HCT116 (cell line): ENCODE measurements around the gene ADAM15. TPM values are rescaled to one million over a fixed set of nuclear protein-coding genes. Genes with fewer than 3 reads are reported as not detected.

Experiments
- ATAC-seq: fragments of 200-7000 bp; cut with Tn5 transposase; 2 replicates; pipeline ENCODE4 v1.9.1; 2020; ENCODE audit warnings: mild to moderate bottlenecking, moderate library complexity
- BruUV-seq: library from RNA; stranded (reverse); fragments of 400-500 nt; replicated peaks from 2 replicates; lab custom pipeline; 2021; lab: Mats Ljungman, UMichigan
- CTCF ChIA-PET: fragments of 300-600 bp; sonication (Branson Sonifier 250); formaldehyde crosslinking; loops from one replicate; lab custom pipeline; 2021; ENCODE audit warnings: antibody characterized with exemption; lab: Charles Lee
- POLR2A ChIA-PET: fragments of 300-600, 350-600 bp; sonication (Branson Sonifier 250); formaldehyde crosslinking; loops from one replicate; lab custom pipeline; 2021; ENCODE audit warnings: antibody characterized with exemption; lab: Charles Lee
- RAD21 ChIA-PET, 2 experiments: fragments of 300-600 bp; sonication (Branson Sonifier 250); formaldehyde crosslinking; loops; one replicate each; lab custom pipeline; 2023; ENCODE audit warnings: low total read pairs in 2 of 2; ENCODE audit not compliant: uncharacterized antibody in 2 of 2, unreplicated experiment in 2 of 2, low non-redundant PET in 1 of 2; lab: Charles Lee
- DNase-seq: peaks from one replicate; pipeline ENCODE4 v3.0.0-alpha.2; 2010; ENCODE audit warnings: low read depth, low spot score
- H2AFZ ChIP-seq: fragments of 200-600 bp; shearing (Covaris generic), sonication (generic); 2 replicates; pipeline ENCODE4 v1.6.1; 2017; ENCODE audit warnings: low read depth, mixed run types, mixed read lengths, antibody characterized with exemption, low read length; ENCODE audit not compliant: poor library complexity, severe bottlenecking
- H3K27ac ChIP-seq: 2 replicates; pipeline ENCODE4 v1.5.1; 2012; ENCODE audit warnings: low read depth, low read length
- H3K27me3 ChIP-seq: fragments of 200-600 bp; sonication (generic); 2 replicates; pipeline ENCODE4 v1.6.1; 2016; ENCODE audit warnings: mixed run types, low read length, mixed read lengths; ENCODE audit not compliant: insufficient read depth
- H3K36me3 ChIP-seq, 2 experiments: fragments of 200-500 bp in 1 of 2; fragments of 200-600 bp in 1 of 2; sonication (Bioruptor generic) in 1 of 2; sonication (generic) in 1 of 2; 2 replicates each; pipeline versions ENCODE4 v1.5.1 to v1.6.1; 2014 to 2016; ENCODE audit warnings: low read length in 2 of 2, inconsistent platforms in 1 of 2, mixed read lengths in 1 of 2, mixed run types in 1 of 2; ENCODE audit not compliant: insufficient read depth in 2 of 2, control insufficient read depth in 1 of 2
- H3K4me1 ChIP-seq, 2 experiments: fragments of 200-600 bp in 1 of 2; sonication (generic) in 1 of 2; 2 replicates each; pipeline versions ENCODE4 v1.5.1 to v1.6.1; 2012 to 2017; ENCODE audit warnings: low read length in 2 of 2, inconsistent platforms in 1 of 2, mild to moderate bottlenecking in 1 of 2, mixed read lengths in 1 of 2, mixed run types in 1 of 2, moderate library complexity in 1 of 2; ENCODE audit not compliant: insufficient read depth in 2 of 2, control insufficient read depth in 1 of 2
- H3K4me2 ChIP-seq: fragments of 200-600 bp; sonication (generic); 2 replicates; pipeline ENCODE4 v1.6.1; 2017; ENCODE audit warnings: mixed run types, low read length, mixed read lengths
- H3K4me3 ChIP-seq, 2 experiments: fragments of 200-600 bp in 1 of 2; sonication (generic) in 1 of 2; replicated peaks in 1 of 2; 2 replicates each; pipeline ENCODE4 v1.5.1; 2011 to 2016; ENCODE audit warnings: low read length in 2 of 2, control low read depth in 1 of 2, low read depth in 1 of 2, mild to moderate bottlenecking in 1 of 2, mixed read lengths in 1 of 2, mixed run types in 1 of 2
- H3K79me2 ChIP-seq: fragments of 200-600 bp; sonication (generic); 2 replicates; pipeline ENCODE4 v1.6.1; 2017; ENCODE audit warnings: mild to moderate bottlenecking, mixed run types, low read length, moderate library complexity, mixed read lengths; ENCODE audit not compliant: insufficient read depth
- H3K9ac ChIP-seq: fragments of 200-600 bp; sonication (generic); 2 replicates; pipeline ENCODE4 v1.6.1; 2016; ENCODE audit warnings: low read length, mixed read lengths
- H3K9me2 ChIP-seq: fragments of 200-600 bp; sonication (generic), shearing (Covaris generic); 2 replicates; pipeline ENCODE4 v1.6.1; 2017; ENCODE audit warnings: mixed run types, mild to moderate bottlenecking, moderate library complexity; ENCODE audit not compliant: insufficient read depth
- H3K9me3 ChIP-seq, 2 experiments: fragments of 200-500 bp in 1 of 2; fragments of 200-600 bp in 1 of 2; sonication (Bioruptor generic) in 1 of 2; sonication (generic) in 1 of 2; 2 replicates each; pipeline ENCODE4 v1.6.1; 2014 to 2017; ENCODE audit warnings: low read length in 2 of 2, mixed read lengths in 2 of 2, inconsistent platforms in 1 of 2, low read depth in 1 of 2, mild to moderate bottlenecking in 1 of 2, mixed run types in 1 of 2, moderate library complexity in 1 of 2; ENCODE audit not compliant: control insufficient read depth in 1 of 2, insufficient read depth in 1 of 2
- H4K20me1 ChIP-seq: fragments of 200-600 bp; sonication (generic), shearing (Covaris generic); 2 replicates; pipeline ENCODE4 v1.6.1; 2017; ENCODE audit warnings: mixed run types, mild to moderate bottlenecking, moderate library complexity; ENCODE audit not compliant: insufficient read depth
- EGR1 ChIP-seq: IDR thresholded peaks from 2 replicates; pipeline ENCODE4 v1.6.1; 2012; ENCODE audit warnings: low read depth
- ELF1 ChIP-seq: IDR thresholded peaks from 2 replicates; pipeline ENCODE4 v1.6.1; 2012; ENCODE audit warnings: low read depth, borderline replicate concordance
- EZH2 ChIP-seq: fragments of 200-600 bp; sonication (generic); IDR thresholded peaks from 2 replicates; pipeline ENCODE4 v1.6.1; 2017; ENCODE audit warnings: antibody characterized with exemption, mixed run types
- MAX ChIP-seq: IDR thresholded peaks from 2 replicates; pipeline ENCODE4 v1.6.1; 2012
- POLR2A ChIP-seq: IDR thresholded peaks from 2 replicates; pipeline ENCODE4 v1.7.0; 2011; ENCODE audit warnings: borderline replicate concordance; ENCODE audit not compliant: insufficient read depth, insufficient read length; ENCODE audit errors: extremely low read depth
- POLR2AphosphoS5 ChIP-seq: IDR thresholded peaks from 2 replicates; pipeline ENCODE4 v1.6.1; 2011; ENCODE audit warnings: mild to moderate bottlenecking, low read depth, low read length, moderate library complexity
- RAD21 ChIP-seq: IDR thresholded peaks from 2 replicates; pipeline ENCODE4 v1.6.1; 2012; ENCODE audit warnings: low read depth, mild to moderate bottlenecking
- SIN3A ChIP-seq: IDR thresholded peaks from 2 replicates; pipeline ENCODE4 v1.6.1; 2012; ENCODE audit warnings: low read depth
- SRF ChIP-seq: IDR thresholded peaks from 2 replicates; pipeline ENCODE4 v1.6.1; 2012; ENCODE audit warnings: low read depth
- TCF7L2 ChIP-seq: IDR thresholded peaks from 2 replicates; pipeline ENCODE4 v1.7.0; 2011; ENCODE audit warnings: borderline replicate concordance, inconsistent platforms; ENCODE audit not compliant: insufficient read depth, insufficient read length; ENCODE audit errors: extremely low read depth
- YY1 ChIP-seq: IDR thresholded peaks from 2 replicates; pipeline ENCODE4 v1.6.1; 2011; ENCODE audit warnings: low read length, low read depth, moderate library complexity, mild to moderate bottlenecking; ENCODE audit not compliant: insufficient replicate concordance; ENCODE audit errors: extremely low read depth
- ZFX ChIP-seq: fragments of 450-650 bp; IDR thresholded peaks from 2 replicates; pipeline ENCODE4 v1.6.1; 2017
- ZNF274 ChIP-seq: fragments of 200-500 bp; sonication (Bioruptor generic); IDR thresholded peaks from 2 replicates; pipeline ENCODE4 v1.6.1; 2014; ENCODE audit warnings: mild to moderate bottlenecking, low read depth, low read length, inconsistent platforms
- intact Hi-C: fragments of 100-400 bp; cut with micrococcal nuclease; formaldehyde crosslinking; loops from 2 replicates; pipeline ENCODE4 v1.10.0; 2022
- total RNA-seq: library from RNA; stranded (reverse); gene quantifications from one replicate; pipeline ENCODE4 v1.2.1, GENCODE V29; 2021; ENCODE audit not compliant: unreplicated experiment
- TF ChIP-seq, protein P1 (sequence below): IDR thresholded peaks from 2 replicates; pipeline ENCODE4 v1.6.1; 2012

Gene ADAM15
- total RNA-seq, 1 experiment from 2014 or later: 149 TPM

DNA sequence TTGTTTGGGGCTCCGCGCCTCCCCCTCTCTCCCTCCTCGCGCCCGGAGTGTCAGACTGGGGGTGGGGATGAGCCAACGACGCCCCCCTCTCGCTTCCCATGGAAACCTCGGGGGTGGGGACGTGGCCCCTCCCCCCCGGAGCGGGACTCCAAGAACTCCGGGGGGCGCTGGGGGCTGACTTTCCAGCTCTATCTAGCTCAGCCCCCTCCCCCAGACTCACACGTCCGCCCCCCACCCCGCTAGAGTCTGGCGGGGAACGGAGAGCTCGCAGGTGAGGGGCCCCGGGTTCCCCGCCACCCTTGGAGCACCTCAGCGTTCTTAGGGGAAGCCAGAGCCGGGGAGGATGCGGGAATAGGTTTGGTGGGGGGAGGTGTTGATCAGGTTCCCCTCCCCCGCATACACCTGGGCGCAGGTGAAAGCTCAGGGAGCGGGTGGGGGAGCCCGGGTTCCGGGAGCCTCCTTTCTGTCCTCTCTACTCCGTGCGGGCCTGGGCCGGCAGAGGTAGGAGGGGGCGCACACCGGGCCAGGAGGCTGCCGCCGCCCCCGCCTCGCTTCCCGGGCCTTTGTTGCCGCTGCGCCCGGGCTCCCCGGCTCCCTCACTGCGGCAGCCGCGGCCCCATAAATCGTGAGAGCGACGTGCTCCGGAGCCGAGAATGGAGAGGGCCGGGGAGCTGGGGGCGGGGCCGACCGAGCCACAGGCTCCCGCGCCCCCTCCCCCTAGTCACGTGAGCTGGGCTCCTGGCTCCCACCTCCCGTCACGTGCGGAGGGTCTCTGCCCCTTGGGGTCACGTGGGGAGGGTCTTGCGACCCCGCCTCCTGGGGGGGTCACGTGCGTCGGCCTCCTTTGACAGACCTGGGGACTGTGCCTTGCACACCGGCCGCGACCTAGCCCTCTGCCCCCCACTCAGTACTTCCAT lies 29.5 kb downstream of the ADAM15 start:
- peaks cover 32 to 67% of the 10 kb centered on the region in 2 experiments for H3K4me1 ChIP-seq
- peak overlapping the region; percentile 73 to 90 for H3K4me3 ChIP-seq
- CTCF ChIA-PET: interaction anchor here (0.9 to 1.3 kb wide), 7 partner anchors 11 to 521 kb away, joined by 3 to 4 read pairs (median 3); partner anchors contain the start of genes EFNA4 and KRTCAP2
- H3K36me3 ChIP-seq: no peaks in the 10 kb centered on the region
- peak; percentile 69 for TF ChIP-seq TCF7L2
- 0 out of 2 replicates have a peak, but pooled peaks have one; percentile 14 for TF ChIP-seq ZFX
- no peak for TF ChIP-seq ZNF274
- no TSS peak for BruUV-seq
- H3K9me2 ChIP-seq: no peaks in the 10 kb centered on the region
- ATAC-seq (no peak), DNase-seq (no peak)
- no peaks in the 10 kb centered on the region for H4K20me1 ChIP-seq
- no peaks in the 10 kb centered on the region for H3K9me3 ChIP-seq
- peak overlapping the region; percentile 99 for H3K4me2 ChIP-seq
- no peaks in the 10 kb centered on the region; the same call in 1 of the 2 replicates for H3K79me2 ChIP-seq
- peak overlapping the region; percentile 81 for H3K9ac ChIP-seq
- H3K27ac ChIP-seq: peak overlapping the region; percentile 53; the same call in 1 of the 2 replicates
- no peak overlapping the region for H2AFZ ChIP-seq
- RAD21 ChIA-PET: no interaction called here
- H3K27me3 ChIP-seq: no peaks in the 10 kb centered on the region
- intact Hi-C loops: loop anchor here (5.0 kb wide), 1 partner anchor 523 kb away; the partner anchor contains the start of gene UBE2Q1
- POLR2A ChIA-PET: interaction anchor here (1.3 kb wide), 1 partner anchor 17 kb away, joined by 5 read pairs; the partner anchor contains the start of gene EFNA4

DNA sequence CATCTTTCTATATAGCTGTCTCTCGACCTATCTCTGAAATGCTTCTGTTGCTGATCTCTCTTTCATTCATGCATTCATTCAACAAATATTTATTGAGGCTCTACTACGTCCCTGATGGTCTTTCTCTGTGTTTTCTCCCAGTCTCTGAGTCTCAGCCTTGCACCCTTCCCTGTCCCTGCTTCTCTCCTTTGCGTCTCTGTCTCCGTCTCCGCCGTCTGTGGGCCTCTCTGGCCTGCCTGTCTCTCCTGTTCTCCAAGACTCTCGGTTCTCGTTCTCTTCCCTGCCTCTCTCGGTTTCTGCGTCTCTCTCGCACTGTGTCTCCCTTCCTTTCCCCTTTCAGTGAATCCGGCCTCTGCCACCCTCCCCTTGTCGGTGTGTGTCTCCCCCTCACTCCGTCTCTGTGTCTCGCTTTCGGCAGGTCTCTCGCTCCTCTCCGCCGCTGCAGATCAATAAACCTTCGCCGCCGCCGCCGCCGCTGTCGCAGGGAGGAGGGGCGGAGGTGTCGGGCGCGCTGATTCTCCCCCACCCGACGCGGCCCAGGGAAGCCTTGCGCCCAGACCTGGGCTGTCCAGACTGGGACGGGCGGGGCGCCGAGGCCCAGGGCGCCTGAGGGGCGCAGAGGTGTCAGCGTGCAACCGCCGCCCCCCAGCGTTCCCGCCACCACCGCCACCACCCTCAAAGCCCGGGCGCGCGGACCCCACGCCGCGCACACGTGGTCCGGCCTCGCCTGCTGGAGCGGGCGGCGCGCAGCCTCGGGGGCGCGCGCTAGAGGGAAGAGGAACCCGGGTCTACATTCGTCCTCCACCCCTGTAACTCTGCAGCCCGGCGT lies 30.6 kb downstream of the ADAM15 start:
- ChIA-PET RAD21 (no interaction called here), CTCF (interaction anchor here (0.9 to 1.2 kb wide), 5 partner anchors 10 to 522 kb away, joined by 3 to 4 read pairs (median 3); no protein-coding TSS in a partner anchor), POLR2A (interaction anchor here (1.3 kb wide), 1 partner anchor 18 kb away, joined by 5 read pairs; the partner anchor contains the start of gene EFNA4)
- ATAC-seq (no peak), DNase-seq (no peak)
- Histone ChIP-seq H3K4me3 (peak overlapping the region in 1 of 2 experiments; percentile 73; a peak in 1 of 4 replicates), H3K27me3 (no peaks in the 10 kb centered on the region), H2AFZ (no peak overlapping the region), H3K79me2 (no peaks in the 10 kb centered on the region; the same call in 1 of the 2 replicates), H3K36me3 (peaks cover 0 to 4% of the 10 kb centered on the region in 2 experiments; a peak in 1 of 4 replicates), H3K4me2 (peak overlapping the region; percentile 99), H3K9me2 (no peaks in the 10 kb centered on the region), H3K9ac (no peak overlapping the region), H3K27ac (no peak overlapping the region), H3K9me3 (no peaks in the 10 kb centered on the region), H4K20me1 (no peaks in the 10 kb centered on the region), H3K4me1 (peaks cover 37 to 78% of the 10 kb centered on the region in 2 experiments)
- no peak for TF ChIP-seq ZNF274
- no peak for TF ChIP-seq ZFX
- TF ChIP-seq YY1: no peak
- TF ChIP-seq MAX: no peak
- TF ChIP-seq ELF1: no peak
- TF ChIP-seq, protein P1, sequence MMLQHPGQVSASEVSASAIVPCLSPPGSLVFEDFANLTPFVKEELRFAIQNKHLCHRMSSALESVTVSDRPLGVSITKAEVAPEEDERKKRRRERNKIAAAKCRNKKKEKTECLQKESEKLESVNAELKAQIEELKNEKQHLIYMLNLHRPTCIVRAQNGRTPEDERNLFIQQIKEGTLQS: no peak
- TF ChIP-seq EZH2: no peak
- no peak for TF ChIP-seq SRF
- TF ChIP-seq EGR1: no peak
- TF ChIP-seq POLR2AphosphoS5: no peak
- TF ChIP-seq TCF7L2: no peak
- no peak for TF ChIP-seq RAD21
- no peak for TF ChIP-seq SIN3A
- no peak for TF ChIP-seq POLR2A
- no TSS peak for BruUV-seq
- intact Hi-C loops: loop anchor here (5.0 kb wide), 1 partner anchor 524 kb away; the partner anchor contains the start of gene UBE2Q1
